HG03175 (cell line): ENCODE results near the gene BTAF1.
"Not testable (repeated sequence)": the region's sequence is repeated elsewhere in the genome, so short reads cannot be mapped to it uniquely, and the experiment has no call there.

Source experiments
- ATAC-seq: cut with Tn5 transposase; IDR thresholded peaks from one replicate; pipeline ENCODE4 v1.9.1; 2021; ENCODE audit warnings: mild to moderate bottlenecking, moderate library complexity; ENCODE audit not compliant: unreplicated experiment

BTAF1 gene

DNA sequence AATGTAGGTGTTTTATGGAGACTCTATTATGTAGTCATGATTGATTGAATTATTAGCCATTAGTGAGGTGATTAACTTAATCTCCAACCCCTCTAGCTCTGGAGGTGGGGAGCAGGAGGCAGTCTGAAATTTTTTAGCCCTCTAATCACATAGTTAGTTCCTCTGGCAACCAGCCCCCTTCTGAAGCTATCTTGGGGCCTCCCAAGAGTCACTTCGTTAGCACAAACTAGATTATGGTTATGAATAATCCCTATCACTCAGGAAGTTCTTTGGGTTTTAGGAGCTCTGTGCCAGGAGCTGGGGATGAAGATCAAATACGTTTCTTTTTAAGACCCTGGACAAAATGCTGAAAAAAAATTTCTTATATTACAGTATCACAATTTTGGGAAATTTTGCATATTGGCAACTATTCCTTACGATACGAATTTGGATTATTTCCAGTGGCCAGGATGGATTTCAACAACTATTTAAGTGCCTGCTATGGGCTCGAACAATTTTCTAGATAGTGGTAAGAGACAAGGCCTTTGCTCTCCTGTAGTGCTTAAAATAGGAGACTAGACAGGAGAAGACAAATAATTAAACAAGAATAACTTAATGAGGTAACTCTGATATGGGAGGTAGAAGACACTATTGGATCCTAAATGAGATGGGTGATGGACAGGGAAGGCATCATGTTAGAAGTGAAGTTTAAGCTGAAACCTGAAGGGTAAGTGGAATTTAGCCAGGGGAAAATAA lies 52.9 kb downstream of the BTAF1 start:
- ATAC-seq: no peak

GRCh38 chr10:91977491-91977890 lies 53.9 kb downstream of the BTAF1 start:
- ATAC-seq: no peak

DNA sequence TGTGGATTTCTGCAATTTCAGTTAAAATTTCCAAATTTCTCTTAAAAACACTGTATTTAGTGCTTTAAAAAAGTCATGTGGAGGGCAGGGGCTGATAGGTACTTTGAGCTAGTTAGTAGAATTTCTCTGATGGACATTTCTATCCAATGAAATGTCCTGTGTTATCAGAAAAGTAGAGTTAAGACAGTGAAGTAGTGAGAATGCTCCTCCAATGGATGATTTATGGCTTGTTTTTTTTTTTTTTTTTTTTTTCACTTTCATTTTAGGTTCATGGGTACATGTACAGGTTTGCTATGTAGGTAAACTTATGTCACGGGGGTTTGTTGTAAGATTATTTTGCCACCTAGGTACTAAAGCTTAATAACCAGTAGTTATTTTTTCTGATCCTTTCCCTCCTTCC lies 55.0 kb downstream of the BTAF1 start:
- no peak for ATAC-seq

DNA sequence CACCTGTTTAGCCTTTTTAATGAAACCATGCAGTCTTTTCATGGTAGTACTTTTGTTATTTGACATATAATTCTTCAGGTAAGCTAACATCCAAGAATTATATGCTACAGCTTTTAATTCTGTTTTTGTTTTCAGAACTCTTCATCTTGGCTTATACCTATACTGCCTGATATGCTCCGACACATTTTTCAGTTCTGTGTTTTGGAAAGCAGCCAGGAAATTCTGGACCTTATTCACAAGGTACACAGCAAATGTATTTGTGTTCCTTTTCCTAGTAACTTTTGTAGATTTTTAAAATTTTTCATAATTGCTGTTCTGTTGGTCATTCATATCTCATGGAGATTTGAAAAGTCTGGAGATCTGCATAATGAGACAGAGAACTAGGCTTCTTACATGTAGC lies 56.7 kb downstream of the BTAF1 start:
- no peak for ATAC-seq

DNA sequence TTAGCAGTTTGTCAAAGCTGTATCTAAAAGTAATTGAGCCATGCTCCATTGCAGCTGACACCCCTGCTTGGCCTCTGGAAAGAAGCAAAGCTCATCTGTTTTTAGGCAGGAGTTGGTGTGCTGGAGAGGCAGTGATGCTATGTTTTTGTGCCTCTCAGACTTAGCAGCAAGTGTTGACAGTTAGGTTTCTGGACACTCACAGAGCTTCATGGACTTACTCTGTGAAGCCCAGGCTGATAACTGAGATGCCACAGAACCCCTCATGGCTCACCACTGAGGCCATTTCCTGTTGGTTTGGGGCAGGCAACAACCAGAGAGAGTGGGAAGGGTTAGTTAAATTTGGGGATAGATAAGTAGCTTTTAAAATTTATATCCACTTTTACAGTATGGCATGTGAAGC lies 59.8 kb downstream of the BTAF1 start:
- ATAC-seq: no peak

DNA sequence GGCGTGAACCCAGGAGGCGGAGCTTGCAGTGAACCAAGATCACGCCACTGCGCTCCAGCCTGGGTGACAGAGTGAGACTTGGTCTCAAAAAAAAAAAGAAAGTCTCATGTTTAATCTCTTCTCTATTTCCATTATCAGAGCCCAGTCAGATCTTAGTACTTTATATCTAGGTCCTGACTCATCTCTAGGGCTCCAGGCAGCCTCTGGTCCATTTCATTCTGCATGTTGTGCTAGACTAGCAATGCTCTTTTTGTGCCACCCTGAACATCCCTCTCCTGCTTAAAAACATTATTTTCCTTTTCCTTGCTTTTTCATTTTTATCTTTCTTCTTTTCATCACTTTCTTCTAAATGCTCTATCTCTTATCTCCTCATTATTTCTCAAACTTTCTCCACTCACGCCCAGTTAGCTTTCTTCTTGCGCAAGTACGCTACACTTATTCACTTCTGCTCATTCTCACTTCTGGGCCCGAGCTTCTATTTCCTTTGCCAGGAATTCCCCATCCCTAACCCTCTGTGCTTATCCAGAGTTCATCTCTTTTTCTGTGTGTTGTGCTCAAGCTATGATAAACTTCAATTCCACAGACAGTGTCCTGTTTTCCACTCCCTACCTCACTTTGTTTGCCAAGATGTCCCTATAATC lies 63.9 kb downstream of the BTAF1 start:
- no peak for ATAC-seq

DNA sequence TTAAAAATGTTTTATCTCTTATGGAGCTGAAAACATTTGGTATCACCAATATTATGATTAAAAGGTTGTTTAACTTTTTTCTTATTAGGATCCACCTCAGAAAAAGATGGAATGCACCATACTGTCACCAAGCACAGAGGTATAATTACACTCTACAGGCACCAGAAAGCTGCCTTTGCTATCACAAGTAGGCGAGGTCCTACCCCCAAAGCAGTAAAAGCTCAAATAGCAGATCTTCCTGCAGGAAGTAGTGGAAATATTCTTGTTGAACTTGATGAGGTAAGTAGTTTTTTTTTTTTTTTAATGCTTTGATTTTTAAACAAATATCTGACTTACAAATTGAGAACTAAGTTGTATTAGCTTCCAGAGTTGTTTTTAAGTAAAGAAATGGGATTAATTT lies 68.5 kb downstream of the BTAF1 start:
- ATAC-seq: no peak

- no peak for ATAC-seq
These were observed 72.7 kb downstream of the BTAF1 start for GRCh38 chr10:91996266-91996665.

- ATAC-seq: no peak
These were observed 78.0 kb downstream of the BTAF1 start for GRCh38 chr10:92001581-92001980.

DNA sequence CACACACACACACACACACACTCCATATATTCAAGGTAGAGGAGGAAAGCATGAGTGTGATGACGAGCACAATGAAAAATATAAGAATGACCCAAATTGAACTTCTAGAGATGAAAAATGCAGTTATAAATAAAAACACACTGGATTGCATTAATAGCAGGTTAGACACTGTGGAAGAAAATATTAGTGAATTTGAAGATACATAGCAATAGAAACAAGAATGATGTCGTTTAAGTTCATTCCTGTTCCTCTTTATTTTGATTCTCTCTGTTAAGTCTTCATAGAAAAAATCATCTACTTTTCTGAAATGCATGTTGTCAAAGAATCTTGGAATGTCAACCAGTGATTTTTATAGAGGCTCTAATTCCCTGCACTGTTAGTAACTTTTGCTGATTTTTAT lies 78.4 kb downstream of the BTAF1 start:
- ATAC-seq: no peak

GRCh38 chr10:92003258-92003657 lies 79.7 kb downstream of the BTAF1 start:
- ATAC-seq: no peak

DNA sequence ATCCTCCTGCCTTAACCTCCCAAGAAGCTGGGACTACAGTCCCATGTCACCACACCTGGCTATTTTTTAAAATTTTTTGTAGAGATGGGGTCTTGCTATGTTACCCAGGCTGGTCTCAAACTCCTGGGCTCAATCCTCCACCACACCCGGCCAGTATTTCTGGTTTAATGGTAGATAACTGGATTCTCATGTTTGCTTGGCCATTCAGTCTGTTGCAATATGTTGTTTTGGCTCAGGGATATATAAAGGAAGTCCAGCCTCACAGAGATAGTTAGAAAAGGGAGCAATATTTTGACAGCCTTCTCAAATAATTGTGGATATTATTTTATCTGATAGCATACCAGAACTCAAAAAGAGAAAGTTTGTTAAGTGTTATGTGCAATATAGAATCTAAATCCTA lies 82.4 kb downstream of the BTAF1 start:
- no peak for ATAC-seq

- ATAC-seq: no peak
These were observed 85.9 kb downstream of the BTAF1 start for GRCh38 chr10:92009445-92009844.

- ATAC-seq: no peak
These were observed 86.6 kb downstream of the BTAF1 start for GRCh38 chr10:92010047-92010735.

GRCh38 chr10:92011560-92012214 lies 88.1 kb downstream of the BTAF1 start:
- no peak for ATAC-seq

DNA sequence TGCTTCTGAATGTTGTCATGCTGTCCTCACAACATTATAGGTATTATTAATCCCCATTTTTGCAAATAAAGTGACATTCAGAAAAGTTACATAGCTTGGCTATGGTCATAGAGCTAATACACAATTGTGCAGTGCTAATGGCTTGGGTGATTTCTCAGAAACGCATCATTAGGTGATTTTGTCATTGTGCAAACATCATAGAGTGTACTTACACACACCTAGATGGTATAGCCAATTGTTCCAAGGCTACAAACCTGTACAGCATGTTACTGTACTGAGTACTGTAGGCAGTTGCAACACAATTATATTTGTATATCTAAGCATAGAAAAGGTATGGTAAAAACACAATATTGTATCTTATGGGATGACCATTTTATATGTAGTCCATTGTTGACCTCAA lies 91.0 kb downstream of the BTAF1 start:
- ATAC-seq: no peak

GRCh38 chr10:92024700-92025099 lies 101.1 kb downstream of the BTAF1 start:
- ATAC-seq: no peak

DNA sequence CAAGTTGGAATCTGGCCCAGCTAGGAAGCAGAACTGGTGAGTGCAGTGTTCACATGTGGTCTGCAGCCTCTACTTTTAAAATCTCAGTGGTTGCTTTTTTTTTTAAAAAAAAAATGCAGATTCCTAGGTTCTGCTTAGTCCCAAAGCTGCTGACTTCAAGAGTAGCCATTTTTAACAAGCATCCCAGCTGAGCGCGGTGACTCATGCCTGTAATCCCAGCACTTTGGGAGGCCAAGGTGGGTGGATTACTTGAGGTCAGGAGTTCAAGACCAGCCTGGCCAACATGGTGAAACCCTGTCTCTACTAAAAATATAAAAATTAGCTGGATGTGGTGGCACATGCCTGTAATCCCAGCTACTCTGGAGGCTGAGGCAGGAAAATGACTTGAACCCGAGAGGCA lies 101.8 kb downstream of the BTAF1 start:
- not testable (repeated sequence) for ATAC-seq

- ATAC-seq: no peak
These were observed 103.6 kb downstream of the BTAF1 start for GRCh38 chr10:92027141-92027540.

DNA sequence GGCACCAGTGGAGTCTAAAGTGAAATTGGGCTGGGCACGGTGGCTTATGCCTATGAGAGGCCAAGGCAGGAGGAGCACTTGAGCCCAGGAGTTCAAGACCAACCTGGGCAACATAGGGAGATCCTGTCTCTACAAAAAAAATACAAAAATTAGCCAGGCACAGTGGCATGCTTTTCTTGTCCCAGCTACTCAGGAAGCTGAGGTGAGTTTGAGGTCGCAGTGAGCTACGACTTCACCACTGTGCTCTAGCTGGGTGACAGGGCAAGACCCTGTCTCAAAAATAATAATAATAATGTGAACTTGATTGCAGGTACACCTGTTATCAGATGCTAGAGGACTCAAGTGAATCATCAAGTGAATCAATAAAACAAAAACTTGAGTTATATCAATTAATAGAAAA lies 108.0 kb downstream of the BTAF1 start:
- no peak for ATAC-seq

- not testable (repeated sequence) for ATAC-seq
These were observed 109.5 kb downstream of the BTAF1 start for GRCh38 chr10:92033070-92033469.

DNA sequence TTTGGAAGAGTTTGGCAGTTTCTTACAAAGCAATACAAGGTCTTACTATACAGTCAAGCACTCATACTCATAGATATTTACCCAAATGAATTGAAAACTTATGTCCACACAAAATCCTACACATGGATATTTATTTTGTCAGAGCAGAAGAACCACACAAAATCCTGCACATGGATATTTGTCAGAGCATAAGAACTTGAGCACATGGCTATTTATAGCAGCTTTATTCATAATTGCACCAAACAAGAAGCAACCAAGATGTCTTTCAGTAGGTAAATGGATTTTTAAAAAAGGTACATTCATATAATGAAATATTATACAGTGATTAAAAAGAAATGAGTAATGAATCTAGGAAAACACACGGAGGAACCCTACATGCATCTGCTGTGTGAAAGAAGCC lies 115.4 kb downstream of the BTAF1 start:
- no peak for ATAC-seq
